Skeletal muscle satellite cell (primary cell): ENCODE data around the gene CRTC1.

ENCODE experiments used
- H3K27me3 ChIP-seq: 2 replicates; pipeline ENCODE4 v1.7.0; 2013; ENCODE audit warnings: low read length; ENCODE audit not compliant: control insufficient read depth, insufficient read depth
- H3K36me3 ChIP-seq: 2 replicates; pipeline ENCODE4 v1.7.0; 2013; ENCODE audit warnings: mild to moderate bottlenecking, control low read depth, low read length; ENCODE audit not compliant: insufficient read depth
- H3K4me1 ChIP-seq: 2 replicates; pipeline ENCODE4 v1.7.0; 2013; ENCODE audit warnings: low read length; ENCODE audit not compliant: control insufficient read depth, insufficient read depth
- H3K4me2 ChIP-seq: 2 replicates; pipeline ENCODE4 v1.7.0; 2013; ENCODE audit warnings: mild to moderate bottlenecking, low read length
- H3K4me3 ChIP-seq: 2 replicates; pipeline ENCODE4 v1.7.0; 2013; ENCODE audit warnings: low read length
- H3K9ac ChIP-seq: 2 replicates; pipeline ENCODE4 v1.7.0; 2013; ENCODE audit warnings: mild to moderate bottlenecking, low read depth, low read length, moderate library complexity
- H3K9me3 ChIP-seq: replicated peaks from 2 replicates; pipeline ENCODE4 v1.7.0; 2013; ENCODE audit warnings: mild to moderate bottlenecking, control low read depth, low read length

CRTC1 gene

GRCh38 chr19:18771328-18772242 is 88.1 kb downstream of the CRTC1 start:
- H3K9ac ChIP-seq = no peak overlapping the region
- H3K36me3 ChIP-seq = no peaks in the 10 kb centered on the region
- H3K4me2 ChIP-seq = no peak overlapping the region
- no peaks in the 10 kb centered on the region for H3K27me3 ChIP-seq
- H3K9me3 ChIP-seq = no peaks in the 10 kb centered on the region
- peaks cover 22% of the 10 kb centered on the region for H3K4me1 ChIP-seq
- H3K4me3 ChIP-seq = no peak overlapping the region

DNA sequence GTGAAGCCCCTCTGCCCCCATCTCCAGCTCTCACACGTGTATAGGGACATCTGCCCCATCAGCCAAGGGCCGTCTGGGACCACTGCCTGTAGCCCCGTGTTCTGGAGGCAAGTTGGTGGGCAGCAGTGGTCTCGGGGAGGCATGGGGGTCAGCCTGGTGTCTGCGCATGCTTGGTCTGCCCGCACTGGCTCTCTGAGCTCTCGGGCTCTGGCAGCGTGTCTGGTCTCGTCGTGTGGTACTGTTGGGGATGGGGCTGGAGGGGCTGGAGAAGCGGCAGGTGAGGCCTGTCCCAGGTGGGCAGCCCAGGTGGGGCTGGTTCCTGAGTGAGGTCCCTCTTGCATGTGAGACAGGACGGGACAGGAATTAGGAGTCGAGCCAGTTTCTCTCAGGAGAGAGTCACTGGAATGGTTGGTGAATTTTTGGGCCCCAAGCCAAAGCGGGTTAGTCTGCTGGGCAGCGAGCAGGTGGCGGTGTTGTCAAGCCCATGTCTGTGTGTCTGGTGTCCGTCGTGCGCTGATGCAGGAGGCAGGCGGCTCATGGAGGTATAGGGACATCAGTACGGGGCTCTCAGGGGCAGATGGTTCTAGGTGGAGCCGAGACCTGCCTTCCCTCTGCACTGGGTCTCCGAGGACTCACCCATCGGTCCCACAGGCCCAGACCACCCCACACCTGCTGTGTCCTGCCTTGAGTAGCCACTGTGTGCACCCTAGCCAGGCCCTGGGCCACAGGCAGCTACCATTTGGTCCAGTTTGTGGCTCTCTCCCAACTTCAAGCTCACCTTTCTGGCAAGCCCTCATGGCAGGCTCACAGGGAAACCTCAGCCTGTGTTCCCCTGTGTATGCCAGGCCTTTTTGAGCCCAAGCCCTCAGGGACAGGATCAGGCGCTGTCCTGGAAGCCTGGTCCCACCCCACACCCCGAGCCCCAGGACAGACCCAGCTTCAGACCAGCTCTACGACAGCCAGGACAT is 89.4 kb downstream of the CRTC1 start:
- H3K4me2 ChIP-seq = no peak overlapping the region
- H3K36me3 ChIP-seq = no peaks in the 10 kb centered on the region
- no peak overlapping the region for H3K4me3 ChIP-seq
- H3K9ac ChIP-seq = no peak overlapping the region
- H3K27me3 ChIP-seq = no peaks in the 10 kb centered on the region
- H3K9me3 ChIP-seq = no peaks in the 10 kb centered on the region
- H3K4me1 ChIP-seq = peaks cover 26% of the 10 kb centered on the region

GRCh38 chr19:18773682-18774081 is 90.2 kb downstream of the CRTC1 start:
- H3K36me3 ChIP-seq = no peaks in the 10 kb centered on the region
- H3K9ac ChIP-seq = no peak overlapping the region
- H3K27me3 ChIP-seq = no peaks in the 10 kb centered on the region
- no peak overlapping the region for H3K4me3 ChIP-seq
- H3K4me2 ChIP-seq = no peak overlapping the region
- H3K9me3 ChIP-seq = no peaks in the 10 kb centered on the region
- H3K4me1 ChIP-seq = peaks cover 20% of the 10 kb centered on the region

GRCh38 chr19:18774107-18774506 is 90.6 kb downstream of the CRTC1 start:
- H3K9ac ChIP-seq = no peak overlapping the region
- no peak overlapping the region for H3K4me3 ChIP-seq
- no peaks in the 10 kb centered on the region for H3K36me3 ChIP-seq
- H3K27me3 ChIP-seq = no peaks in the 10 kb centered on the region
- no peak overlapping the region for H3K4me2 ChIP-seq
- H3K9me3 ChIP-seq = no peaks in the 10 kb centered on the region
- peaks cover 16% of the 10 kb centered on the region for H3K4me1 ChIP-seq

DNA sequence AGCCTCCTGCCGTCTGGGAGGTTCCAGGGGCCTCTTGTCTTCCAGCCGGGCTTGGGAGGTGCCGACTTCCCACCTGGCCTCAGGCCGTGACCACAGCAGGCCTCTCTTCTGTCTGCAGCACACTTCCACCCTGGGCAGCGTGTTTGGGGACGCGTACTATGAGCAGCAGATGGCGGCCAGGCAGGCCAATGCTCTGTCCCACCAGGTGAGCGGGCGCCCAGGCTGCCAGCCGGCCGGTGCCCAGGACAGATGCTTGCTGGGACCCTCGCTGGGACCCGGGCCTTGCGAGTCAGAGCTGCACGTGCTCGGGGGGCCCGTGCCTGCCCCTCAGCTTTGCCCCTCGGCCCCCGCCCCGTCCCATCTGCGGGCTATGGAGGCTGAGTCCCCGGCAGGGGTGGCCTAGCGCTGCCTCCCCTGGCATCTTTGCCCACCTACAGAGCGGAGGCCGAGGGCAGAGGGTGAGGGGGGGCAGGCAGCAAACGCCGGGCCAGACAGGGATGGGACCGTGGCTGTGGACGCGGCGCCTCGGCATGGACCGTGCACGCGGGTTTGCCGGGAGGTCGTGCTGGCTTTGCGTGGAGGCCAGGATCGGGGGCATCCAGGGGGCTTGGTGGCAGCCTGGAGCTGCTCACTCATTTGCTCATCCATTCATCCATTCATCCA is 91.4 kb downstream of the CRTC1 start:
- Histone ChIP-seq H3K9me3 (no peaks in the 10 kb centered on the region), H3K4me3 (no peak overlapping the region), H3K36me3 (no peaks in the 10 kb centered on the region), H3K27me3 (no peaks in the 10 kb centered on the region), H3K9ac (no peak overlapping the region), H3K4me1 (peaks cover 15% of the 10 kb centered on the region), H3K4me2 (no peak overlapping the region)

DNA sequence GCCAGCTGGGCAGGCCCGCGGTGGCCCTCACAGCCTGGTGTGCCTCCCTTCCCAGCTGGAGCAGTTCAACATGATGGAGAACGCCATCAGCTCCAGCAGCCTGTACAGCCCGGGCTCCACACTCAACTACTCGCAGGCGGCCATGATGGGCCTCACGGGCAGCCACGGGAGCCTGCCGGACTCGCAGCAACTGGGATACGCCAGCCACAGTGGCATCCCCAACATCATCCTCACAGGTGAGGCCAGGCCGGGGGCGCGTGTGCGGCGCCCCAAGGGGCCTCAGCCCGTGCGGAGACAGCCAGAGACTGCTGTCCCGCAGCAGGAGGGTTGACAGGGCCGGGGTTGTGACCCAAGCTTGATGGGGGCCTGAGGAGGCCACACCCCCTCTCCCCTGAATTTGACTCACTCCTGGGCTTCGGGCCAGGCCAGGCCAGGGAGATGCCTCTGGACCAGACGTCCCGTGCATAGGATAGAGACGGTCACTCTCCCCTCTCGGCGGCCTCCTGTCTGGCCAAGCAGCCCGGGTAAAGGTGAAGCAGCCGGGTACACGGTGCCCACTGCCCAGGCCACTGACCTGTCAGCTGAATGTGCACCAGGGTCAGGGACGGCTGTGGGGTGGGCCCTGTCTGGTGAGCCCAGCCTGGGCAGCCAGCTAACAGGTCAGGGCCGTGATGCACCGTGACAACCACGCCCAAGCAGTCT is 92.3 kb downstream of the CRTC1 start:
- no peaks in the 10 kb centered on the region for H3K27me3 ChIP-seq
- peak overlapping the region; percentile 43 for H3K4me3 ChIP-seq
- H3K4me2 ChIP-seq = peak overlapping the region; percentile 75
- peak overlapping the region; percentile 0 for H3K9ac ChIP-seq
- no peaks in the 10 kb centered on the region for H3K9me3 ChIP-seq
- no peaks in the 10 kb centered on the region for H3K36me3 ChIP-seq
- peaks cover 15% of the 10 kb centered on the region for H3K4me1 ChIP-seq

GRCh38 chr19:18776288-18776594 is 92.8 kb downstream of the CRTC1 start:
- Histone ChIP-seq H3K4me3 (peak overlapping the region; percentile 43), H3K9ac (peak overlapping the region; percentile 0), H3K36me3 (no peaks in the 10 kb centered on the region), H3K27me3 (no peaks in the 10 kb centered on the region), H3K9me3 (no peaks in the 10 kb centered on the region), H3K4me1 (peaks cover 15% of the 10 kb centered on the region), H3K4me2 (peak overlapping the region; percentile 75)

DNA sequence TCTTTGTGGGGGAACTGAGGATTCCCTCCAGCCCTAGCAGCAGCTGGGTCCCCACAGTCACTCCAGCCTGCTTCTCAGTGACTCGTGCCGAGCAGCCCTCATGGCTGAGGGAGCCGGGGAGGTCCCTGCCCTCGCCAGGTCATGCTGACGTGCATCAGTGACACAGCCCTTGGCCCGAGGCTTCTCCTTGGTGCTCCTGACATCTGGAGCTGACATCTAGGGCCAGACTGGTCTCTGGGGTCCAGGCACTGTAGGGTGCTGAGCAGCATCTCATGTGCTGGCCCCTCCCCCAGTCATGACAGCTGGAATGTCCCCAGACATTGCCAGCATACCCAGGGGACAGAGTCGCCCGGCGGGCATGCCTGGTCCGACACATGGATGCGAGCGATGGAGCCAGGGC is 93.3 kb downstream of the CRTC1 start:
- Histone ChIP-seq H3K36me3 (no peaks in the 10 kb centered on the region), H3K27me3 (no peaks in the 10 kb centered on the region), H3K9ac (no peak overlapping the region), H3K4me1 (peaks cover 15% of the 10 kb centered on the region), H3K9me3 (no peaks in the 10 kb centered on the region), H3K4me2 (peak overlapping the region; percentile 75), H3K4me3 (no peak overlapping the region)

GRCh38 chr19:18777301-18778075 is 94.0 kb downstream of the CRTC1 start:
- Histone ChIP-seq H3K9me3 (no peaks in the 10 kb centered on the region), H3K4me3 (no peak overlapping the region), H3K4me2 (no peak overlapping the region), H3K36me3 (no peaks in the 10 kb centered on the region), H3K27me3 (no peaks in the 10 kb centered on the region), H3K4me1 (peaks cover 15% of the 10 kb centered on the region), H3K9ac (no peak overlapping the region)

GRCh38 chr19:18778076-18778389 is 94.6 kb downstream of the CRTC1 start:
- H3K9me3 ChIP-seq = no peaks in the 10 kb centered on the region
- H3K4me2 ChIP-seq = no peak overlapping the region
- H3K36me3 ChIP-seq = no peaks in the 10 kb centered on the region
- H3K4me3 ChIP-seq = no peak overlapping the region
- no peak overlapping the region for H3K9ac ChIP-seq
- no peaks in the 10 kb centered on the region for H3K27me3 ChIP-seq
- H3K4me1 ChIP-seq = peaks cover 15% of the 10 kb centered on the region
